Keratinocyte (primary cell): ENCODE measurements around the gene LRRC58. TPM values are rescaled to one million over a fixed set of nuclear protein-coding genes. Genes with fewer than 3 reads are reported as not detected.

Experiments used
- DNase-seq: peaks from one replicate; pipeline ENCODE4 v3.0.0-alpha.2; 2011; ENCODE audit warnings: low read depth, missing footprints, low spot score
- FAIRE-seq: peaks from 2 replicates; lab custom pipeline; 2011; peaks lifted over from hg19 to GRCh38; lab: Jason Lieb, UNC
- H2AFZ ChIP-seq: 2 replicates; pipeline ENCODE4 v1.6.0; 2012; ENCODE audit warnings: low read length, control low read depth, inconsistent platforms; ENCODE audit not compliant: control insufficient read depth
- H3K27ac ChIP-seq: 2 replicates; pipeline ENCODE4 v1.5.1; 2011; ENCODE audit warnings: low read length; ENCODE audit not compliant: control insufficient read depth, insufficient read depth
- H3K27me3 ChIP-seq: 3 replicates; pipeline ENCODE4 v1.6.0; 2011; ENCODE audit warnings: low read length; ENCODE audit not compliant: control insufficient read depth, insufficient read depth; ENCODE audit errors: extremely low read depth
- H3K36me3 ChIP-seq, 2 experiments: 2 replicates in 1 of 2; 3 replicates in 1 of 2; pipeline ENCODE4 v1.5.1; 2011; ENCODE audit warnings: low read length in 2 of 2, mild to moderate bottlenecking in 1 of 2; ENCODE audit not compliant: control insufficient read depth in 2 of 2, insufficient read depth in 2 of 2; ENCODE audit errors: extremely low read depth in 1 of 2
- H3K4me1 ChIP-seq: 3 replicates; pipeline ENCODE4 v1.5.1; 2011; ENCODE audit warnings: low read length; ENCODE audit not compliant: control insufficient read depth, insufficient read depth; ENCODE audit errors: extremely low read depth
- H3K4me2 ChIP-seq: 3 replicates; pipeline ENCODE4 v1.6.0; 2011; ENCODE audit warnings: low read depth, low read length; ENCODE audit not compliant: control insufficient read depth, insufficient read depth; ENCODE audit errors: extremely low read depth
- H3K4me3 ChIP-seq, 3 experiments: fragments of 200-600 bp in 1 of 3; sonication (generic) in 1 of 3; 2 replicates in 2 of 3; 3 replicates in 1 of 3; pipeline ENCODE4 v1.5.1; 2011 to 2016; ENCODE audit warnings: low read length in 3 of 3, mild to moderate bottlenecking in 3 of 3, control low read depth in 2 of 3, inconsistent platforms in 1 of 3, low read depth in 1 of 3, mixed read lengths in 1 of 3, mixed run types in 1 of 3, moderate library complexity in 1 of 3; ENCODE audit not compliant: control insufficient read depth in 2 of 3, insufficient read depth in 2 of 3; ENCODE audit errors: extremely low read depth in 1 of 3
- H3K79me2 ChIP-seq: 2 replicates; pipeline ENCODE4 v1.6.0; 2012; ENCODE audit warnings: low read length; ENCODE audit not compliant: control insufficient read depth, insufficient read depth
- H3K9ac ChIP-seq: 3 replicates; pipeline ENCODE4 v1.6.0; 2011; ENCODE audit warnings: low read length; ENCODE audit not compliant: control insufficient read depth, insufficient read depth; ENCODE audit errors: extremely low read depth
- H3K9me1 ChIP-seq: 3 replicates; pipeline ENCODE4 v1.6.0; 2011; ENCODE audit warnings: low read length; ENCODE audit not compliant: control insufficient read depth, insufficient read depth; ENCODE audit errors: extremely low read depth
- H3K9me3 ChIP-seq: 2 replicates; pipeline ENCODE4 v1.5.1; 2012; ENCODE audit warnings: low read depth, low read length; ENCODE audit not compliant: control insufficient read depth
- H4K20me1 ChIP-seq: 3 replicates; pipeline ENCODE4 v1.6.0; 2011; ENCODE audit warnings: low read length; ENCODE audit not compliant: control insufficient read depth, insufficient read depth; ENCODE audit errors: extremely low read depth
- CTCF ChIP-seq, 3 experiments: IDR thresholded peaks in 1 of 3; conservative IDR thresholded peaks in 1 of 3; optimal IDR thresholded peaks in 1 of 3; 2 replicates in 2 of 3; 3 replicates in 1 of 3; pipeline versions ENCODE3 to v1.5.1; 2011; ENCODE audit warnings: low read length in 3 of 3, mild to moderate bottlenecking in 3 of 3, moderate library complexity in 2 of 3, control low read depth in 1 of 3, inconsistent platforms in 1 of 3; ENCODE audit not compliant: insufficient read depth in 2 of 3; ENCODE audit errors: extremely low read depth in 1 of 3
- EZH2 ChIP-seq: IDR thresholded peaks from one replicate; pipeline ENCODE4 v1.6.1; 2012; ENCODE audit warnings: inconsistent platforms, mild to moderate bottlenecking, low read length, moderate library complexity
- dilution Hi-C: fragments of 300-500 bp; cut with MboI; formaldehyde crosslinking; loops from one replicate; pipeline ENCODE4 v1.7.0; 2020; ENCODE audit warnings: low sequenced_read_pairs; ENCODE audit not compliant: extremely low pct_ligation_motif_present
- polyA plus RNA-seq, 5 experiments: library from polyadenylated mRNA; depleted of rRNA in 3 of 5; stranded (reverse) in 3 of 5; stranded (forward) in 1 of 5; unstranded in 1 of 5; fragments of >200 nt; gene quantifications; 1 replicate in 1 of 5; 2 replicates in 3 of 5; 3 replicates in 1 of 5; pipeline versions ENCODE4 v1.2.1 to v1.2.3, GENCODE V29; 2011 to 2012; ENCODE audit warnings: missing spikeins in 2 of 5, low read depth in 1 of 5, low replicate concordance in 1 of 5

LRRC58 gene
- polyA plus RNA-seq, 1 donor (not counting 4 experiments of a cell fraction or from before 2014, with no cell fraction given), result 17.4 TPM

- H3K36me3 ChIP-seq, result no peaks in the 10 kb centered on the region
- peak within 1 kb of the TSS; percentile 74 for H3K4me2 ChIP-seq
- DNase-seq, result no peak
- no peaks in the 10 kb centered on the region for H4K20me1 ChIP-seq
- H3K79me2 ChIP-seq, result no peaks in the 10 kb centered on the region
- no peak within 1 kb of the TSS for H3K27ac ChIP-seq
- peaks cover 25% of the 10 kb centered on the region for H3K27me3 ChIP-seq
- FAIRE-seq, result no peak
- H3K9me1 ChIP-seq, result no peaks in the 10 kb centered on the region
- TF ChIP-seq EZH2 (no peak), CTCF (optimal IDR thresholded peaks at IDR 0.05 in 1 of 3, IDR thresholded peaks at IDR 0.05 in 1 of 3, conservative IDR thresholded peaks at IDR 0.05 in 1 of 3; ENCODE audit: extremely low read depth in 1 of 3, insufficient read depth in 2 of 3, low read length in 3 of 3) (no peak)
- no peaks in the 10 kb centered on the region for H3K4me1 ChIP-seq
- H3K9ac ChIP-seq, result peak within 1 kb of the TSS; percentile 7
- H3K4me3 ChIP-seq, result peak within 1 kb of the TSS; percentile 38 to 59 (median 53)
- dilution Hi-C loops, result no loop called here
- no peaks in the 10 kb centered on the region for H3K9me3 ChIP-seq
- peak within 1 kb of the TSS; percentile 30 for H2AFZ ChIP-seq
Observed at GRCh38 chr3:120284747-120285507, 64.2 kb downstream of the LRRC58 start, which contains the start of gene GPR156. TSS of gene GPR156 (minus strand) at chr3:120285222. CDS start at chr3:120244098, 41,124 bp downstream.

- dilution Hi-C loops, result no loop called here
Observed at GRCh38 chr3:120281261-120281660, 67.9 kb downstream of the LRRC58 start.

More at GRCh38 chr3:120281261-120281660, 67.9 kb downstream of the LRRC58 start:
- Histone ChIP-seq H3K9me3 (no peaks in the 10 kb centered on the region), H3K4me1 (no peaks in the 10 kb centered on the region), H3K79me2 (no peaks in the 10 kb centered on the region), H3K9me1 (no peaks in the 10 kb centered on the region), H3K4me2 (no peak overlapping the region), H2AFZ (no peak overlapping the region), H3K9ac (no peak overlapping the region), H3K36me3 (no peaks in the 10 kb centered on the region), H3K27ac (no peak overlapping the region), H3K27me3 (peaks cover 18% of the 10 kb centered on the region), H4K20me1 (no peaks in the 10 kb centered on the region), H3K4me3 (no peak overlapping the region)
- FAIRE-seq (no peak), DNase-seq (no peak)
- no peak for TF ChIP-seq EZH2
- TF ChIP-seq CTCF (optimal IDR thresholded peaks at IDR 0.05 in 1 of 3, IDR thresholded peaks at IDR 0.05 in 1 of 3, conservative IDR thresholded peaks at IDR 0.05 in 1 of 3; ENCODE audit: extremely low read depth in 1 of 3, insufficient read depth in 2 of 3, low read length in 3 of 3), result no peak
